Neural progenitor cell (in vitro differentiated cells): Measurements from ENCODE around the gene RAP1GDS1. TPM values are rescaled to one million over a fixed set of nuclear protein-coding genes. Genes with fewer than 3 reads are reported as not detected.

Experiments
- DNase-seq: peaks from one replicate; pipeline ENCODE4 v3.0.0-alpha.2; 2016; ENCODE audit warnings: low spot score
- H2AFZ ChIP-seq: fragments of 200-600 bp; sonication (generic); replicated peaks from 2 replicates; pipeline ENCODE4 v1.6.1; 2016; ENCODE audit warnings: antibody characterized with exemption
- H3F3A ChIP-seq: fragments of 200-600 bp; sonication (generic); 2 replicates; pipeline ENCODE4 v1.6.1; 2016; ENCODE audit warnings: antibody characterized with exemption, low read depth
- H3K27ac ChIP-seq: fragments of 200-600 bp; sonication (generic); 2 replicates; pipeline ENCODE4 v1.5.1; 2016; ENCODE audit warnings: mild to moderate bottlenecking
- H3K27me3 ChIP-seq: fragments of 200-600 bp; sonication (generic); 2 replicates; pipeline ENCODE4 v1.6.1; 2016; ENCODE audit warnings: mild to moderate bottlenecking, moderate library complexity
- H3K36me3 ChIP-seq: fragments of 200-600 bp; sonication (generic); 2 replicates; pipeline ENCODE4 v1.5.1; 2016
- H3K4me1 ChIP-seq: fragments of 200-600 bp; sonication (generic); 2 replicates; pipeline ENCODE4 v1.6.1; 2016; ENCODE audit warnings: mixed run types
- H3K4me2 ChIP-seq: fragments of 200-600 bp; sonication (generic); 2 replicates; pipeline ENCODE4 v1.6.1; 2016
- H3K4me3 ChIP-seq: fragments of 200-600 bp; sonication (generic); 2 replicates; pipeline ENCODE4 v1.5.1; 2016
- H3K79me2 ChIP-seq: fragments of 200-600 bp; sonication (generic); 2 replicates; pipeline ENCODE4 v1.6.1; 2016; ENCODE audit warnings: low read depth
- H3K9ac ChIP-seq: fragments of 200-600 bp; sonication (generic); 2 replicates; pipeline ENCODE4 v1.6.1; 2016
- H3K9me3 ChIP-seq: fragments of 200-600 bp; sonication (generic); 2 replicates; pipeline ENCODE4 v1.5.1; 2016; ENCODE audit warnings: low read depth
- H4K20me1 ChIP-seq: fragments of 200-600 bp; sonication (generic); 2 replicates; pipeline ENCODE4 v1.6.1; 2016; ENCODE audit warnings: low read depth
- H3K27ac Mint-ChIP-seq: 3 replicates; pipeline ENCODE4 v1.8.0; 2021; ENCODE audit warnings: mixed read lengths
- H3K27me3 Mint-ChIP-seq: 2 replicates; pipeline ENCODE4 v1.8.0; 2022; ENCODE audit warnings: low read depth, mild to moderate bottlenecking, inconsistent platforms, moderate library complexity, mixed read lengths; ENCODE audit not compliant: insufficient read depth
- H3K36me3 Mint-ChIP-seq: 3 replicates; pipeline ENCODE4 v1.8.0; 2021; ENCODE audit warnings: mixed read lengths
- H3K4me1 Mint-ChIP-seq: 3 replicates; pipeline ENCODE4 v1.8.0; 2021; ENCODE audit warnings: mixed read lengths
- H3K4me3 Mint-ChIP-seq: 3 replicates; pipeline ENCODE4 v1.8.0; 2021; ENCODE audit warnings: mild to moderate bottlenecking, moderate library complexity, mixed read lengths
- H3K9me3 Mint-ChIP-seq: 3 replicates; pipeline ENCODE4 v1.8.0; 2020; ENCODE audit warnings: mixed read lengths
- EZH2 ChIP-seq: fragments of 200-600 bp; sonication (generic); IDR thresholded peaks from 2 replicates; pipeline ENCODE4 v1.6.1; 2017; ENCODE audit warnings: antibody characterized with exemption, mild to moderate bottlenecking, moderate library complexity
- EZH2phosphoT487 ChIP-seq: fragments of 200-600 bp; sonication (generic); IDR thresholded peaks from 2 replicates; pipeline ENCODE4 v1.6.1; 2017; ENCODE audit warnings: antibody characterized with exemption
- total RNA-seq: library from RNA; depleted of rRNA; stranded (reverse); fragments of >200 nt; gene quantifications from 2 replicates; pipeline ENCODE4 v1.2.3, GENCODE V29; 2015; ENCODE audit warnings: low replicate concordance
- TF ChIP-seq, protein P1 (sequence below): fragments of 200-600 bp; sonication (generic); IDR thresholded peaks from 2 replicates; pipeline ENCODE4 v1.5.1; 2017; ENCODE audit warnings: antibody characterized with exemption, mild to moderate bottlenecking

The RAP1GDS1 gene
- total RNA-seq, 1 donor from 2014 or later: 65.1 TPM

GRCh38 chr4:98230961-98231360 lies 30.2 kb upstream of the RAP1GDS1 start:
- Histone ChIP-seq H3K27ac (no peak overlapping the region), H4K20me1 (no peaks in the 10 kb centered on the region), H3F3A (no peaks in the 10 kb centered on the region), H3K79me2 (no peaks in the 10 kb centered on the region), H3K4me3 (no peak overlapping the region), H3K9ac (no peak overlapping the region), H3K4me1 (no peaks in the 10 kb centered on the region), H2AFZ (no peak overlapping the region), H3K36me3 (no peaks in the 10 kb centered on the region), H3K4me2 (no peak overlapping the region), H3K9me3 (no peaks in the 10 kb centered on the region), H3K27me3 (no peaks in the 10 kb centered on the region)
- Mint-ChIP-seq H3K9me3 (no peaks in the 10 kb centered on the region), H3K27ac (no peak overlapping the region), H3K27me3 (no peaks in the 10 kb centered on the region), H3K4me1 (no peaks in the 10 kb centered on the region), H3K36me3 (no peaks in the 10 kb centered on the region), H3K4me3 (no peak overlapping the region)
- TF ChIP-seq, protein P1, sequence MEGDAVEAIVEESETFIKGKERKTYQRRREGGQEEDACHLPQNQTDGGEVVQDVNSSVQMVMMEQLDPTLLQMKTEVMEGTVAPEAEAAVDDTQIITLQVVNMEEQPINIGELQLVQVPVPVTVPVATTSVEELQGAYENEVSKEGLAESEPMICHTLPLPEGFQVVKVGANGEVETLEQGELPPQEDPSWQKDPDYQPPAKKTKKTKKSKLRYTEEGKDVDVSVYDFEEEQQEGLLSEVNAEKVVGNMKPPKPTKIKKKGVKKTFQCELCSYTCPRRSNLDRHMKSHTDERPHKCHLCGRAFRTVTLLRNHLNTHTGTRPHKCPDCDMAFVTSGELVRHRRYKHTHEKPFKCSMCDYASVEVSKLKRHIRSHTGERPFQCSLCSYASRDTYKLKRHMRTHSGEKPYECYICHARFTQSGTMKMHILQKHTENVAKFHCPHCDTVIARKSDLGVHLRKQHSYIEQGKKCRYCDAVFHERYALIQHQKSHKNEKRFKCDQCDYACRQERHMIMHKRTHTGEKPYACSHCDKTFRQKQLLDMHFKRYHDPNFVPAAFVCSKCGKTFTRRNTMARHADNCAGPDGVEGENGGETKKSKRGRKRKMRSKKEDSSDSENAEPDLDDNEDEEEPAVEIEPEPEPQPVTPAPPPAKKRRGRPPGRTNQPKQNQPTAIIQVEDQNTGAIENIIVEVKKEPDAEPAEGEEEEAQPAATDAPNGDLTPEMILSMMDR: no peak
- no peak for TF ChIP-seq EZH2phosphoT487
- no peak for TF ChIP-seq EZH2
- no peak for DNase-seq

DNA sequence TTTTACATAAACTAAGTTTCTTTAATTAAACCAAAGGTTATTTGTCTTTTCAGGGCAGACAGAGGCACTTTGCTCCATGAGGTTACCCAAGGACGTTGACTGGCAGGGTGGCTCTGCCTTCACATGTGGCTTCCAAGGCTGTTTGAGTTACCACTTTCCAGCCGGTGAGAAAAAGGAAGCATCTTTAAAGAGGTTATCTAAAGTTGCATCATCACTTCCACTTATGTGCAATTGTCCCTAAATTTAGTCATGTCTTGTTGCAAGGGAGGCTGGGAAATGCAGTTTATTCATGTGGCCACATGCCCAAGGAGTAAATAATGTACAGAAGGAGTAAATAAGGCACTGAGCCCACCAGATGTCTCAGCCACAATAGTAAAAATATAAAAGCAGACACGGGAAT lies 29.0 kb upstream of the RAP1GDS1 start:
- no peak overlapping the region for H3K4me2 ChIP-seq
- no peak for DNase-seq
- H3K36me3 Mint-ChIP-seq: no peaks in the 10 kb centered on the region
- no peaks in the 10 kb centered on the region for H3K79me2 ChIP-seq
- no peak overlapping the region for H3K27ac Mint-ChIP-seq
- no peak overlapping the region for H2AFZ ChIP-seq
- no peaks in the 10 kb centered on the region for H3K36me3 ChIP-seq
- H3F3A ChIP-seq: no peaks in the 10 kb centered on the region
- H3K9me3 ChIP-seq: no peaks in the 10 kb centered on the region
- no peaks in the 10 kb centered on the region for H3K27me3 ChIP-seq
- no peaks in the 10 kb centered on the region for H3K9me3 Mint-ChIP-seq
- H3K4me1 Mint-ChIP-seq: no peaks in the 10 kb centered on the region
- no peaks in the 10 kb centered on the region for H4K20me1 ChIP-seq
- H3K4me3 Mint-ChIP-seq: no peak overlapping the region
- no peak overlapping the region for H3K4me3 ChIP-seq
- no peaks in the 10 kb centered on the region for H3K27me3 Mint-ChIP-seq
- no peak overlapping the region for H3K27ac ChIP-seq
- TF ChIP-seq EZH2phosphoT487 (no peak), EZH2 (no peak)
- TF ChIP-seq, protein P1: no peak
- no peak overlapping the region for H3K9ac ChIP-seq
- H3K4me1 ChIP-seq: no peaks in the 10 kb centered on the region

GRCh38 chr4:98237204-98237603 lies 24.0 kb upstream of the RAP1GDS1 start:
- Mint-ChIP-seq H3K4me1 (no peaks in the 10 kb centered on the region), H3K27me3 (peaks cover 2% of the 10 kb centered on the region), H3K9me3 (peaks cover 3% of the 10 kb centered on the region), H3K27ac (no peak overlapping the region), H3K36me3 (no peaks in the 10 kb centered on the region), H3K4me3 (no peak overlapping the region)
- no peak for DNase-seq
- TF ChIP-seq EZH2phosphoT487: no peak
- TF ChIP-seq, protein P1: no peak
- TF ChIP-seq EZH2: no peak
- no peak overlapping the region for H3K9ac ChIP-seq
- H3K4me3 ChIP-seq: no peak overlapping the region
- peaks cover 6% of the 10 kb centered on the region for H3K4me1 ChIP-seq
- H3K4me2 ChIP-seq: no peak overlapping the region
- H3K36me3 ChIP-seq: no peaks in the 10 kb centered on the region
- peak overlapping the region; percentile 3 for H2AFZ ChIP-seq
- H3K27ac ChIP-seq: no peak overlapping the region
- no peaks in the 10 kb centered on the region for H3K27me3 ChIP-seq
- no peaks in the 10 kb centered on the region for H3K9me3 ChIP-seq
- H3F3A ChIP-seq: no peaks in the 10 kb centered on the region
- H3K79me2 ChIP-seq: no peaks in the 10 kb centered on the region
- no peaks in the 10 kb centered on the region for H4K20me1 ChIP-seq

GRCh38 chr4:98242063-98242462 lies 19.1 kb upstream of the RAP1GDS1 start:
- no peak overlapping the region for H3K27ac ChIP-seq
- no peaks in the 10 kb centered on the region for H3F3A ChIP-seq
- no peak overlapping the region for H3K9ac ChIP-seq
- no peak overlapping the region for H3K4me3 ChIP-seq
- Mint-ChIP-seq H3K27me3 (peaks cover 2% of the 10 kb centered on the region), H3K36me3 (no peaks in the 10 kb centered on the region), H3K27ac (no peak overlapping the region), H3K4me3 (no peak overlapping the region), H3K4me1 (no peaks in the 10 kb centered on the region), H3K9me3 (peaks cover 3% of the 10 kb centered on the region)
- H4K20me1 ChIP-seq: no peaks in the 10 kb centered on the region
- no peak for DNase-seq
- no peaks in the 10 kb centered on the region for H3K27me3 ChIP-seq
- no peaks in the 10 kb centered on the region for H3K79me2 ChIP-seq
- no peaks in the 10 kb centered on the region for H3K36me3 ChIP-seq
- H2AFZ ChIP-seq: no peak overlapping the region
- H3K9me3 ChIP-seq: no peaks in the 10 kb centered on the region
- H3K4me1 ChIP-seq: peaks cover 6% of the 10 kb centered on the region
- TF ChIP-seq EZH2phosphoT487 (no peak), EZH2 (no peak)
- TF ChIP-seq, protein P1: no peak
- no peak overlapping the region for H3K4me2 ChIP-seq
